Eye (tissue), 1 donor: ENCODE results near the gene MRGPRD.

Source experiments
- DNase-seq: peaks from one replicate; pipeline ENCODE4 v3.0.0-alpha.2; 2015

The MRGPRD gene

GRCh38 chr11:68930991-68931855 lies 49.6 kb downstream of the MRGPRD start:
- DNase-seq, result no peak
